ENCODE measurements around the gene GLCCI1.

DNA sequence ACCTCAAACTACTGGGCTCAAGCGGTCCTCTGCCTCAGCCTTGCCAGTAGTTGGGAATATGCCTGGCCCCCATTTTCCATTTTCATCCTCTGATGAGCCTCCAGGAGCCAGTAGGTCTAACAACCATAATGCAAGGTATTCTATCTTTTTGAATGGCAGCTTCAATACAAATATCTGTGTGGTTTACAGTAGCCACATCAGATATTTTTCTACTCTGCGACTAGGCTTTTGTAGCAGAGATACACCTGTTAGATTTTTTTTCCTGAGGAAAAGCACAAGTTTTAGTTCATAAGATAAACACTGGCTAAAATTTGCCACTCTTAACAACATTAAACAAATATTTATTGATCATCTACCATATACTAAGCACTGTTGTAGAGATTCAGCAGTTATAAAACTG, 3.9 kb upstream of the GLCCI1 start:
- TF ChIP-seq, protein P1, sequence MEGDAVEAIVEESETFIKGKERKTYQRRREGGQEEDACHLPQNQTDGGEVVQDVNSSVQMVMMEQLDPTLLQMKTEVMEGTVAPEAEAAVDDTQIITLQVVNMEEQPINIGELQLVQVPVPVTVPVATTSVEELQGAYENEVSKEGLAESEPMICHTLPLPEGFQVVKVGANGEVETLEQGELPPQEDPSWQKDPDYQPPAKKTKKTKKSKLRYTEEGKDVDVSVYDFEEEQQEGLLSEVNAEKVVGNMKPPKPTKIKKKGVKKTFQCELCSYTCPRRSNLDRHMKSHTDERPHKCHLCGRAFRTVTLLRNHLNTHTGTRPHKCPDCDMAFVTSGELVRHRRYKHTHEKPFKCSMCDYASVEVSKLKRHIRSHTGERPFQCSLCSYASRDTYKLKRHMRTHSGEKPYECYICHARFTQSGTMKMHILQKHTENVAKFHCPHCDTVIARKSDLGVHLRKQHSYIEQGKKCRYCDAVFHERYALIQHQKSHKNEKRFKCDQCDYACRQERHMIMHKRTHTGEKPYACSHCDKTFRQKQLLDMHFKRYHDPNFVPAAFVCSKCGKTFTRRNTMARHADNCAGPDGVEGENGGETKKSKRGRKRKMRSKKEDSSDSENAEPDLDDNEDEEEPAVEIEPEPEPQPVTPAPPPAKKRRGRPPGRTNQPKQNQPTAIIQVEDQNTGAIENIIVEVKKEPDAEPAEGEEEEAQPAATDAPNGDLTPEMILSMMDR (IDR thresholded peaks at IDR 0.05 in 2 of 3, conservative IDR thresholded peaks at IDR 0.05 in 1 of 3; ENCODE audit: control insufficient read depth in 2 of 3, extremely low read depth in 1 of 3, insufficient read depth in 1 of 3, low read depth in 3 of 3, low read length in 3 of 3): no peak
- no peak for TF ChIP-seq EZH2 (IDR thresholded peaks at IDR 0.05; ENCODE audit: borderline replicate concordance, control insufficient read depth, low read depth, low read length)
